Lung (tissue), 12 donors: ENCODE data around the gene RALGAPA1. TPM values are rescaled to one million over a fixed set of nuclear protein-coding genes. Genes with fewer than 3 reads are reported as not detected.
"Not testable (repeated sequence)": the region's sequence is repeated elsewhere in the genome, so short reads cannot be mapped to it uniquely, and the experiment has no call there.

ENCODE experiments used
- ATAC-seq: fragments of 200-7000 bp; cut with Tn5 transposase; one replicate; pipeline ENCODE4 v1.9.1; 2020; ENCODE audit warnings: moderate number of reproducible peaks; ENCODE audit not compliant: insufficient read depth, low FRiP score
- DNase-seq, 3 donors: peaks; one replicate each; pipeline ENCODE4 v3.0.0-alpha.2; 2013 to 2017
- H3K27ac ChIP-seq, 2 donors: one replicate each; pipeline ENCODE4 v1.5.1; 2013; ENCODE audit warnings: mild to moderate bottlenecking in 2 of 2, moderate library complexity in 2 of 2, control low read depth in 1 of 2, inconsistent platforms in 1 of 2, low read depth in 1 of 2, low read length in 1 of 2
- H3K27me3 ChIP-seq, 3 donors: one replicate each; pipeline ENCODE4 v1.5.1; 2013; ENCODE audit warnings: low read length in 2 of 3; ENCODE audit not compliant: control insufficient read depth in 3 of 3, insufficient read depth in 3 of 3
- H3K36me3 ChIP-seq, 4 donors: one replicate each; pipeline ENCODE4 v1.5.1; 2013; ENCODE audit warnings: low read length in 4 of 4, mild to moderate bottlenecking in 1 of 4, moderate library complexity in 1 of 4; ENCODE audit not compliant: control insufficient read depth in 4 of 4, insufficient read depth in 4 of 4
- H3K4me1 ChIP-seq, 5 donors: one replicate each; pipeline ENCODE4 v1.5.1; 2013; ENCODE audit warnings: low read length in 5 of 5, mild to moderate bottlenecking in 2 of 5, moderate library complexity in 1 of 5; ENCODE audit not compliant: control insufficient read depth in 5 of 5, insufficient read depth in 5 of 5
- H3K4me3 ChIP-seq: one replicate; pipeline ENCODE4 v1.5.1; 2013; ENCODE audit warnings: mild to moderate bottlenecking, control low read depth, moderate library complexity
- H3K9ac ChIP-seq, 2 donors: one replicate each; pipeline ENCODE4 v1.5.1; 2013; ENCODE audit warnings: low read length in 2 of 2, control low read depth in 1 of 2; ENCODE audit not compliant: insufficient read depth in 1 of 2
- H3K9me3 ChIP-seq, 4 donors: one replicate each; pipeline ENCODE4 v1.5.1; 2013; ENCODE audit warnings: low read length in 3 of 4, mild to moderate bottlenecking in 1 of 4, moderate library complexity in 1 of 4; ENCODE audit not compliant: control insufficient read depth in 4 of 4, insufficient read depth in 3 of 4
- CTCF ChIP-seq: IDR thresholded peaks from 2 replicates; pipeline ENCODE4 v1.5.1; 2012; ENCODE audit warnings: mild to moderate bottlenecking; ENCODE audit errors: control extremely low read depth, extremely low read depth
- WGBS, 2 donors: extraction: QIAGEN DNeasy Blood & Tissue Kit; methylation state at CpG; one replicate each; pipeline ENCODE4 v1.1.7; 2013; 5-methylcytosine and 5-hydroxymethylcytosine counted together
- polyA plus RNA-seq, 2 donors: library from polyadenylated mRNA; stranded (reverse); fragments of 200-250 nt; gene quantifications; one replicate each; pipeline ENCODE4 v1.2.1, GENCODE V29; 2013
- total RNA-seq, 2 donors: library from RNA; depleted of rRNA in 1 of 2; stranded (reverse); fragments of >200 nt in 1 of 2; gene quantifications; one replicate each; pipeline ENCODE4 v1.2.1, GENCODE V29; 2014 to 2021
- donor health status: control.
- donor health status: control.
- donor health status: Bipolar disorder and iron deficiency.
- donor health status: healthy.
- donor health status: DM: yes; HTN: yes; CAD: no.

RALGAPA1 gene
- total and polyA plus RNA-seq, 4 donors = 9.4 to 188 (median 44.9) TPM

- 86 to 87% methylated on average over 2 of the region's 2 CpGs for WGBS, 2 donors
- Histone ChIP-seq H3K4me3 (no peak overlapping the region), H3K36me3 (peaks cover 3 to 23% (median 13%) of the 10 kb centered on the region in 4 donors), H3K27ac (no peak overlapping the region), H3K9me3 (peaks cover 0 to 5% (median 0%) of the 10 kb centered on the region in 4 donors), H3K4me1 (peaks cover 0 to 3% (median 0%) of the 10 kb centered on the region in 5 donors), H3K9ac (no peak overlapping the region), H3K27me3 (no peaks in the 10 kb centered on the region)
- no peak for TF ChIP-seq CTCF
- DNase-seq (no peak), ATAC-seq (no peak)
Observed at GRCh38 chr14:35847636-35848035, 38.5 kb upstream of the RALGAPA1 start.

GRCh38 chr14:35844494-35844893 is 35.4 kb upstream of the RALGAPA1 start:
- 98 to 99% methylated on average over 8 of the region's 8 CpGs for WGBS, 2 donors
- H3K9me3 ChIP-seq = peaks cover 0 to 3% (median under 1%) of the 10 kb centered on the region in 4 donors
- peaks cover 3 to 17% (median 10%) of the 10 kb centered on the region in 4 donors for H3K36me3 ChIP-seq

GRCh38 chr14:35842245-35842644 is 33.1 kb upstream of the RALGAPA1 start:
- not testable (repeated sequence) for H3K4me1 ChIP-seq, ATAC-seq, H3K27me3 ChIP-seq, H3K9ac ChIP-seq, DNase-seq, H3K9me3 ChIP-seq, H3K4me3 ChIP-seq, H3K27ac ChIP-seq
- H3K36me3 ChIP-seq = peaks cover 0 to 23% (median 15%) of the 10 kb centered on the region in 4 donors
- 99 to 100% methylated on average over 2 of the region's 2 CpGs for WGBS, 2 donors

More at GRCh38 chr14:35844494-35844893, 35.4 kb upstream of the RALGAPA1 start:
- Histone ChIP-seq H3K27ac (no peak overlapping the region), H3K27me3 (no peaks in the 10 kb centered on the region), H3K9ac (no peak overlapping the region), H3K4me1 (peaks cover 0 to 3% (median 0%) of the 10 kb centered on the region in 5 donors), H3K4me3 (no peak overlapping the region)
- no peak for DNase-seq
- no peak for TF ChIP-seq CTCF
- ATAC-seq = no peak

- WGBS, 2 donors = 94 to 98% methylated on average over 2 of the region's 2 CpGs
- not testable (repeated sequence) for H3K27ac ChIP-seq, H3K9me3 ChIP-seq, H3K4me1 ChIP-seq, ATAC-seq, H3K9ac ChIP-seq, H3K27me3 ChIP-seq, DNase-seq, H3K4me3 ChIP-seq
- H3K36me3 ChIP-seq = peaks cover 0 to 26% (median 15%) of the 10 kb centered on the region in 4 donors
Observed at GRCh38 chr14:35841704-35842103, 32.6 kb upstream of the RALGAPA1 start.
